ENCODE results near the gene SLC4A9.
A peak's percentile ranks its signal among the peaks of the same experiment; 100 is the strongest.
"Not testable (repeated sequence)": the region's sequence is repeated elsewhere in the genome, so short reads cannot be mapped to it uniquely, and the experiment has no call there.

The SLC4A9 gene

GRCh38 chr5:140339636-140340035 is 20.4 kb upstream of the SLC4A9 start:
- no peak for DNase-seq (ENCODE audit: low spot score)

- no peak for DNase-seq (ENCODE audit: low spot score)
Observed at GRCh38 chr5:140340605-140341121, 19.3 kb upstream of the SLC4A9 start.

GRCh38 chr5:140341591-140341990 is 18.4 kb upstream of the SLC4A9 start:
- no peak for DNase-seq (ENCODE audit: low spot score)

GRCh38 chr5:140342287-140342686 is 17.7 kb upstream of the SLC4A9 start:
- DNase-seq (ENCODE audit: low spot score), result no peak

- no peak for DNase-seq (ENCODE audit: low spot score)
Observed at GRCh38 chr5:140342896-140343295, 17.1 kb upstream of the SLC4A9 start.

- DNase-seq (ENCODE audit: low spot score), result not testable (repeated sequence)
Observed at GRCh38 chr5:140343849-140344248, 16.1 kb upstream of the SLC4A9 start.

- DNase-seq (ENCODE audit: low spot score), result peak; percentile 57
Observed at GRCh38 chr5:140344683-140345423, 15.1 kb upstream of the SLC4A9 start.

GRCh38 chr5:140345919-140346347 is 14.1 kb upstream of the SLC4A9 start:
- DNase-seq (ENCODE audit: low spot score), result peak; percentile 55

- DNase-seq (ENCODE audit: low spot score), result peak; percentile 89
Observed at GRCh38 chr5:140346348-140347221, 13.4 kb upstream of the SLC4A9 start, which contains the start of gene HBEGF. TSS of gene HBEGF (minus strand) at chr5:140346603. CDS start at chr5:140346328, 275 bp downstream.

- no peak for DNase-seq (ENCODE audit: low spot score)
Observed at GRCh38 chr5:140347360-140347759, 12.6 kb upstream of the SLC4A9 start.

- no peak for DNase-seq (ENCODE audit: low spot score)
Observed at GRCh38 chr5:140348104-140348503, 11.9 kb upstream of the SLC4A9 start.

GRCh38 chr5:140349244-140349643 is 10.8 kb upstream of the SLC4A9 start:
- no peak for DNase-seq (ENCODE audit: low spot score)

GRCh38 chr5:140351609-140352334 is 8.2 kb upstream of the SLC4A9 start:
- DNase-seq (ENCODE audit: low spot score), result peak; percentile 88

GRCh38 chr5:140355546-140355945 is 4.4 kb upstream of the SLC4A9 start:
- no peak for DNase-seq (ENCODE audit: low spot score)

GRCh38 chr5:140356853-140357725 is 2.9 kb upstream of the SLC4A9 start:
- no peak for DNase-seq (ENCODE audit: low spot score)

- DNase-seq (ENCODE audit: low spot score), result peak; percentile 94
Observed at GRCh38 chr5:140357726-140358093, 2.3 kb upstream of the SLC4A9 start.

GRCh38 chr5:140358738-140359310 is 1.2 kb upstream of the SLC4A9 start:
- DNase-seq (ENCODE audit: low spot score), result peak; percentile 61

- DNase-seq (ENCODE audit: low spot score), result no peak
Observed at GRCh38 chr5:140360681-140361479, 886 bp downstream of the SLC4A9 start.

- no peak for DNase-seq (ENCODE audit: low spot score)
Observed at GRCh38 chr5:140361901-140362300, 1.9 kb downstream of the SLC4A9 start.

- DNase-seq (ENCODE audit: low spot score), result no peak
Observed at GRCh38 chr5:140362311-140362710, 2.3 kb downstream of the SLC4A9 start.

Data from cerebellar cortex (tissue), 1 donor.